Neural crest cell (in vitro differentiated cells): ENCODE results near the gene DESI2. TPM values are rescaled to one million over a fixed set of nuclear protein-coding genes. Genes with fewer than 3 reads are reported as not detected.

Experiments
- DNase-seq: peaks from one replicate; pipeline ENCODE4 v3.0.0; 2021; ENCODE audit warnings: low read depth, mixed read lengths, low spot score
- H3K27ac Mint-ChIP-seq: one replicate; pipeline ENCODE4 v1.8.0; 2021; ENCODE audit warnings: mild to moderate bottlenecking, mixed read lengths; ENCODE audit not compliant: unreplicated experiment
- H3K27me3 Mint-ChIP-seq: 2 replicates; pipeline ENCODE4 v1.8.0; 2021; ENCODE audit warnings: low read depth, mild to moderate bottlenecking, mixed read lengths
- H3K36me3 Mint-ChIP-seq: 2 replicates; pipeline ENCODE4 v1.8.0; 2021; ENCODE audit warnings: low read depth, mild to moderate bottlenecking, mixed read lengths
- H3K4me1 Mint-ChIP-seq: 2 replicates; pipeline ENCODE4 v1.8.0; 2021; ENCODE audit warnings: mixed read lengths
- H3K4me3 Mint-ChIP-seq: one replicate; pipeline ENCODE4 v1.8.0; 2021; ENCODE audit warnings: mild to moderate bottlenecking, mixed read lengths
- H3K9me3 Mint-ChIP-seq: 2 replicates; pipeline ENCODE4 v1.8.0; 2021; ENCODE audit warnings: mixed read lengths
- total RNA-seq: library from RNA; stranded (reverse); gene quantifications from 2 replicates; pipeline ENCODE4 v1.2.1, GENCODE V29; 2021
- TF ChIP-seq, protein P1 (sequence below): fragments of 200-600 bp; sonication (generic); conservative IDR thresholded peaks from 2 replicates; pipeline ENCODE4 v1.5.0; 2021; ENCODE audit warnings: antibody characterized with exemption, mild to moderate bottlenecking

The DESI2 gene
- total RNA-seq, 1 donor from 2014 or later, result 46.5 TPM

DNA sequence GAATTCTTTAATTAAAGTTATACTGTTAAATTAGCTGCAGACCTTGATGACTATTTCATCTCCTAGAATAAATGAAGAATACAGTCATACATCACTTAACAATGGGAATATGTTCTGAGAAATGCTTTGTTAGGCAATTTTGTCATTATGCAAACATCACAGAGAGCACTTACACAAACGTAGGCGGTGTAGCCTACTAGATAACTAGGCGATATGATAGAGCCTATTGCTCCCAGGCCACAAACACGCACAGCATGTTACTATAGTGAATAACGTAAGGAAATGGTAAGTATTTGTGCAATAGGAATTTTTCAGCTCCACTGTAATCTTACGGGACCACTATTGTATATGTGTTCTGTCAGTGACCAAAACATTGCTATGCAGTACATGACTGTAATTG, 37.6 kb upstream of the DESI2 start:
- H3K27ac Mint-ChIP-seq, result no peak overlapping the region
- DNase-seq, result no peak
- H3K36me3 Mint-ChIP-seq, result no peaks in the 10 kb centered on the region
- TF ChIP-seq, protein P1, sequence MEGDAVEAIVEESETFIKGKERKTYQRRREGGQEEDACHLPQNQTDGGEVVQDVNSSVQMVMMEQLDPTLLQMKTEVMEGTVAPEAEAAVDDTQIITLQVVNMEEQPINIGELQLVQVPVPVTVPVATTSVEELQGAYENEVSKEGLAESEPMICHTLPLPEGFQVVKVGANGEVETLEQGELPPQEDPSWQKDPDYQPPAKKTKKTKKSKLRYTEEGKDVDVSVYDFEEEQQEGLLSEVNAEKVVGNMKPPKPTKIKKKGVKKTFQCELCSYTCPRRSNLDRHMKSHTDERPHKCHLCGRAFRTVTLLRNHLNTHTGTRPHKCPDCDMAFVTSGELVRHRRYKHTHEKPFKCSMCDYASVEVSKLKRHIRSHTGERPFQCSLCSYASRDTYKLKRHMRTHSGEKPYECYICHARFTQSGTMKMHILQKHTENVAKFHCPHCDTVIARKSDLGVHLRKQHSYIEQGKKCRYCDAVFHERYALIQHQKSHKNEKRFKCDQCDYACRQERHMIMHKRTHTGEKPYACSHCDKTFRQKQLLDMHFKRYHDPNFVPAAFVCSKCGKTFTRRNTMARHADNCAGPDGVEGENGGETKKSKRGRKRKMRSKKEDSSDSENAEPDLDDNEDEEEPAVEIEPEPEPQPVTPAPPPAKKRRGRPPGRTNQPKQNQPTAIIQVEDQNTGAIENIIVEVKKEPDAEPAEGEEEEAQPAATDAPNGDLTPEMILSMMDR, result no peak
- H3K4me3 Mint-ChIP-seq, result no peak overlapping the region
- no peaks in the 10 kb centered on the region for H3K27me3 Mint-ChIP-seq
- no peaks in the 10 kb centered on the region for H3K9me3 Mint-ChIP-seq
- H3K4me1 Mint-ChIP-seq, result peaks cover 5% of the 10 kb centered on the region

DNA sequence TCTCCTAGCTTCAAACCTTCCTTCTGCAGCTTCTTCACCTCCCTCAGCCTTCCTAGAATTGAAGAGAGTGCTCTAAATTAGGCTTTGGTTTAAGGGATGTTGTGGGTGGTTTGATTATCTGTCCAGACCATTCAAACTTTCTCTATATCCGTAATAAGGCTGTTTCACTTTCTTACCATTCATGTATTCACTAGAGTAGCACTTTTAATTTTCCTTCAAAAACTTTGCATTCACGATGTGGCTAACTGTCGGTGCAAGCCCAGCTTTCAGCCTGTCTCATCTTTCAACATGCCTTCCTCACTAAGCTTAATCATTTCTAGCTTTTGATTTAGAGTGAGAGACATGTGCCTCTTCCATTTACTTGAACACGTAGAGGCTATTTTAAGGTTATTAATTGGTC, 26.2 kb upstream of the DESI2 start:
- no peaks in the 10 kb centered on the region for H3K36me3 Mint-ChIP-seq
- H3K4me3 Mint-ChIP-seq, result no peak overlapping the region
- no peaks in the 10 kb centered on the region for H3K4me1 Mint-ChIP-seq
- TF ChIP-seq, protein P1, result no peak
- H3K27me3 Mint-ChIP-seq, result no peaks in the 10 kb centered on the region
- H3K9me3 Mint-ChIP-seq, result peaks cover 12% of the 10 kb centered on the region
- DNase-seq, result no peak
- H3K27ac Mint-ChIP-seq, result no peak overlapping the region

DNA sequence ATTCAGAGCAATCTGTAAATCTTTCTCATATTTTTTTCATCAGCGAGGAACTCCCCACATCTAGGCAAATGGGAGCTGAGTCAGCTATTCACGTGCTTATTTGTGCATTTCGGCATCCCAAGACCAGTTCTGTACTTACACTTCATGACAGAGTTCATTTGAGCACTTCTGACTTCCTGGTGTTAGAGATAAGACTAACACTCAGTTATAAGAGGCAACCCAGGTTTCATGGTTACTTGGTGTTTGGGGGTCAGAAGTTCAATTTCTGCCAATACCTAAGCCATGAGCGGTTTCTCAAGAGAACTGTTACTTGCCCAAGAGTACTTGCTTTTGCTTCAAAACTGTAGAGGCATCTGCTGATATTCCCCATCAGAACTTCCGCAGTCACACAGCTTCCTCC, 24.1 kb upstream of the DESI2 start:
- no peaks in the 10 kb centered on the region for H3K4me1 Mint-ChIP-seq
- DNase-seq, result no peak
- H3K4me3 Mint-ChIP-seq, result no peak overlapping the region
- H3K27ac Mint-ChIP-seq, result no peak overlapping the region
- peaks cover 13% of the 10 kb centered on the region for H3K9me3 Mint-ChIP-seq
- TF ChIP-seq, protein P1, result no peak
- no peaks in the 10 kb centered on the region for H3K36me3 Mint-ChIP-seq
- H3K27me3 Mint-ChIP-seq, result no peaks in the 10 kb centered on the region

DNA sequence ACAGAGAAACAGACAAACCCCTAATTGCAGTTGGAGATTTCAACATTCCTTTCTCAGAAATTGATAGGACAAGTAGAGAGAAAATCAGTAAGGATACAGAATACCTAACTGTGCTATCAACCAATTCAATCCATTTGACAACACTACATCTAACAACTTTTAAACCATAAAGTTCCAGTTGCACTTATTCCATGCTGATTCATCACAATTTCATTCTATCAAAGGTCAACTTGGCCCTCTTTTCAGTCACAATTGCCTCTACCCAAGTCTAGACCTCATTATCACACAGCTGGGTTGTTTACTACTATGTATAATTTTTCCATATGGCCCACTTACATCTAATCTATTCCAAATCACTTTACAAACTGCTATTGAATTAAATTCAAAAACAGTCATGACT, 19.8 kb upstream of the DESI2 start:
- Mint-ChIP-seq H3K9me3 (peaks cover 5% of the 10 kb centered on the region), H3K27ac (no peak overlapping the region), H3K4me3 (no peak overlapping the region), H3K4me1 (no peaks in the 10 kb centered on the region), H3K36me3 (no peaks in the 10 kb centered on the region), H3K27me3 (no peaks in the 10 kb centered on the region)
- TF ChIP-seq, protein P1, result no peak
- DNase-seq, result no peak

DNA sequence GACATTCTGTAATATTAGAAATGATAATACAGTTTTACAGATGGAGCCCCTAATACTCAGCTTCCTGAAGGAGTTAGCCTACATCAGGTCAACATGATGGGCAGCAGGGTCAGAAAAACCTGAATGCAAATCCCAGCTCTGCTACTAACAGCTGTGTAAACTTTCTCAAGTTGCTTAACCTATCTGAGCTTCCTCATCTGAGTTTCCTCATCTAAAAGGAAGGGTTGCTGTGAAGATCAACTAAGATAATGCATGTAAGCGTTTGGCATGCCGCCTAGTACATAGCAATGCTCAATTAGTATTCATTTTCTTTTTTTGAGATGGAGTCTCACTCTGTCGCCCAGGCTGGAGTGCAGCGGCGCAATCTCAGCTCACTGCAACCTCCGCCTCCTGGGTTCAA, 18.4 kb upstream of the DESI2 start:
- TF ChIP-seq, protein P1, result no peak
- peaks cover 5% of the 10 kb centered on the region for H3K9me3 Mint-ChIP-seq
- DNase-seq, result no peak
- H3K27ac Mint-ChIP-seq, result no peak overlapping the region
- H3K4me1 Mint-ChIP-seq, result no peaks in the 10 kb centered on the region
- no peak overlapping the region for H3K4me3 Mint-ChIP-seq
- H3K36me3 Mint-ChIP-seq, result no peaks in the 10 kb centered on the region
- no peaks in the 10 kb centered on the region for H3K27me3 Mint-ChIP-seq
